ENCODE measurements around the gene TMEM245.

- no peak for TF ChIP-seq CTCF (IDR thresholded peaks at IDR 0.05; ENCODE audit: low read depth, low read length, poor library complexity, severe bottlenecking)
- no peak for TF ChIP-seq EZH2phosphoT487 (IDR thresholded peaks at IDR 0.05; ENCODE audit: borderline replicate concordance, low read length)
Observed at GRCh38 chr9:109107402-109108240, 12.1 kb downstream of the TMEM245 start.

Data from DOHH2 (cell line).